SU-DHL-6 (cell line): ENCODE results near the gene COMT.

Source experiments
- H2AFZ ChIP-seq: fragments of 200-600 bp; sonication (generic); 2 replicates; pipeline ENCODE4 v1.6.1; 2014; ENCODE audit warnings: low read depth, mild to moderate bottlenecking, moderate library complexity, mixed read lengths, antibody characterized with exemption, low read length; ENCODE audit not compliant: severe bottlenecking
- H3F3A ChIP-seq: fragments of 200-600 bp; shearing (Covaris generic); 2 replicates; pipeline ENCODE4 v1.6.0; 2016; ENCODE audit warnings: antibody characterized with exemption, mild to moderate bottlenecking; ENCODE audit not compliant: insufficient read depth
- H3K27ac ChIP-seq: fragments of 200-600 bp; sonication (generic); 2 replicates; pipeline ENCODE4 v1.5.1; 2016; ENCODE audit warnings: low read depth, mild to moderate bottlenecking, low read length, moderate library complexity, mixed read lengths
- H3K27me3 ChIP-seq: fragments of 200-600 bp; sonication (generic), shearing (Covaris generic); 2 replicates; pipeline ENCODE4 v1.6.0; 2014; ENCODE audit warnings: mild to moderate bottlenecking, low read length
- H3K36me3 ChIP-seq: fragments of 200-600 bp; sonication (generic); 2 replicates; pipeline ENCODE4 v1.6.1; 2014; ENCODE audit warnings: mild to moderate bottlenecking, low read length, mixed read lengths
- H3K4me2 ChIP-seq: fragments of 300-600, 200-600 bp; shearing (Covaris generic), sonication (generic); 2 replicates; pipeline ENCODE4 v1.6.0; 2014; ENCODE audit warnings: low read length, low read depth, mild to moderate bottlenecking; ENCODE audit not compliant: poor library complexity, severe bottlenecking
- H3K4me3 ChIP-seq: fragments of 200-600 bp; sonication (generic); 2 replicates; pipeline ENCODE4 v1.5.1; 2014; ENCODE audit warnings: antibody characterized with exemption, low read length, mild to moderate bottlenecking, mixed read lengths; ENCODE audit not compliant: insufficient read depth, poor library complexity, severe bottlenecking
- H3K79me2 ChIP-seq: fragments of 200-600 bp; sonication (generic); 2 replicates; pipeline ENCODE4 v1.6.1; 2014; ENCODE audit warnings: mild to moderate bottlenecking, low read length, moderate library complexity; ENCODE audit not compliant: insufficient read depth
- H3K9ac ChIP-seq: fragments of 200-600 bp; sonication (generic); 2 replicates; pipeline ENCODE4 v1.7.0; 2014; ENCODE audit warnings: mild to moderate bottlenecking, low read length
- H3K9me2 ChIP-seq: fragments of 200-600 bp; sonication (generic); replicated peaks from 2 replicates; pipeline ENCODE4 v1.6.1; 2014; ENCODE audit warnings: low read length; ENCODE audit not compliant: insufficient read depth
- H3K9me3 ChIP-seq: fragments of 200-600 bp; sonication (generic); 2 replicates; pipeline ENCODE4 v1.6.1; 2014; ENCODE audit warnings: low read length, mixed read lengths; ENCODE audit not compliant: insufficient read depth
- H4K20me1 ChIP-seq: fragments of 200-600 bp; sonication (generic); 2 replicates; pipeline ENCODE4 v1.6.1; 2014; ENCODE audit warnings: low read depth, mild to moderate bottlenecking, antibody characterized with exemption, low read length, moderate library complexity, mixed read lengths
- EZH2phosphoT487 ChIP-seq: fragments of 200-600 bp; sonication (generic), shearing (Covaris generic); conservative IDR thresholded peaks from 2 replicates; pipeline ENCODE4 v1.6.1; 2018; ENCODE audit warnings: mild to moderate bottlenecking, antibody characterized with exemption, low read length, moderate library complexity, mixed read lengths
- TF ChIP-seq, protein P1 (sequence below): fragments of 200-600 bp; sonication (generic); IDR thresholded peaks from one replicate; pipeline ENCODE4 v1.5.1; 2017; ENCODE audit warnings: antibody characterized with exemption, mild to moderate bottlenecking, low read length, moderate library complexity; ENCODE audit not compliant: insufficient read depth, poor library complexity, severe bottlenecking

Gene COMT

DNA sequence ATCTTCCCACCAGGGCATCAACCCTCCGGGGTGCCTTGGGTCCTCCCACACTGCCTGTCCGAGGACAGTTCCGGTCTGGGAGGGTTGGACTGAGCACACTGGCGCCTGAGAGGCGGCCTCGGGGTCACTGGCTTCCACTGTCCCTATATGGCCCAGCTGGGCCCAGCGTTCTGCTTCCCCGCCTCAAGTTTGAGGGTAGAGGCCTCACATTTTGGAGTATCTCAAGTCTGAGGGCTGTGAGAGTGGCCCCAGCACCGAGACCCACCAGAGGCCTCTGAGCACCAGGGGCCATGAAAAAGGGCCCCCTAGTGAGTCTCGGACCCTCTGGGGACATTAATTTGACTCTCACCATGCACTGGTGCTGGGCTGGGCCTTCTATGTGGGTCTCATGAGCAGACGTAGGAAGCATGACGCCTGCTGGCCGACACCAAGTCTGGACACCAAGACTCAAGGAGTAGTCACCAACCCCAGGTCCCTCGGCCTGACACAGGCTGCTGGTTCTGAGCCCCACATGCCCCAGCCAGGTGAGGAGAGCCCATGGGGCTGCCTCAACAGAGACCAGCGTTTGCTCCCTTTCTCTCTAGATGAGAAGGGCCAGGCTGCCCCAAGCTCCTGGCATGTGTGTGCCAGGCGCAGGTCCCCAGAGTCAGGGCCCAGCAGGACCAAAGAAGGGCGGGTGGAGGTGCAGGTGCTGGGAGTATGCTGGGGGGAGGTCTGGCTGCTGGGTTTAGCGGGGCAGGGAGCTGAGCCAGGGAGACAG lies 47.6 kb downstream of the COMT start:
- no peaks in the 10 kb centered on the region for H4K20me1 ChIP-seq
- H3K9me2 ChIP-seq, result no peaks in the 10 kb centered on the region
- no peak overlapping the region for H3K9ac ChIP-seq
- H3K9me3 ChIP-seq, result no peaks in the 10 kb centered on the region
- no peak for TF ChIP-seq EZH2phosphoT487
- TF ChIP-seq, protein P1, sequence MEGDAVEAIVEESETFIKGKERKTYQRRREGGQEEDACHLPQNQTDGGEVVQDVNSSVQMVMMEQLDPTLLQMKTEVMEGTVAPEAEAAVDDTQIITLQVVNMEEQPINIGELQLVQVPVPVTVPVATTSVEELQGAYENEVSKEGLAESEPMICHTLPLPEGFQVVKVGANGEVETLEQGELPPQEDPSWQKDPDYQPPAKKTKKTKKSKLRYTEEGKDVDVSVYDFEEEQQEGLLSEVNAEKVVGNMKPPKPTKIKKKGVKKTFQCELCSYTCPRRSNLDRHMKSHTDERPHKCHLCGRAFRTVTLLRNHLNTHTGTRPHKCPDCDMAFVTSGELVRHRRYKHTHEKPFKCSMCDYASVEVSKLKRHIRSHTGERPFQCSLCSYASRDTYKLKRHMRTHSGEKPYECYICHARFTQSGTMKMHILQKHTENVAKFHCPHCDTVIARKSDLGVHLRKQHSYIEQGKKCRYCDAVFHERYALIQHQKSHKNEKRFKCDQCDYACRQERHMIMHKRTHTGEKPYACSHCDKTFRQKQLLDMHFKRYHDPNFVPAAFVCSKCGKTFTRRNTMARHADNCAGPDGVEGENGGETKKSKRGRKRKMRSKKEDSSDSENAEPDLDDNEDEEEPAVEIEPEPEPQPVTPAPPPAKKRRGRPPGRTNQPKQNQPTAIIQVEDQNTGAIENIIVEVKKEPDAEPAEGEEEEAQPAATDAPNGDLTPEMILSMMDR, result no peak
- H3K4me2 ChIP-seq, result no peak overlapping the region
- H3K27ac ChIP-seq, result no peak overlapping the region
- H3F3A ChIP-seq, result no peaks in the 10 kb centered on the region
- H2AFZ ChIP-seq, result no peak overlapping the region
- H3K36me3 ChIP-seq, result no peaks in the 10 kb centered on the region
- H3K79me2 ChIP-seq, result no peaks in the 10 kb centered on the region
- no peak overlapping the region for H3K4me3 ChIP-seq
- no peaks in the 10 kb centered on the region for H3K27me3 ChIP-seq

DNA sequence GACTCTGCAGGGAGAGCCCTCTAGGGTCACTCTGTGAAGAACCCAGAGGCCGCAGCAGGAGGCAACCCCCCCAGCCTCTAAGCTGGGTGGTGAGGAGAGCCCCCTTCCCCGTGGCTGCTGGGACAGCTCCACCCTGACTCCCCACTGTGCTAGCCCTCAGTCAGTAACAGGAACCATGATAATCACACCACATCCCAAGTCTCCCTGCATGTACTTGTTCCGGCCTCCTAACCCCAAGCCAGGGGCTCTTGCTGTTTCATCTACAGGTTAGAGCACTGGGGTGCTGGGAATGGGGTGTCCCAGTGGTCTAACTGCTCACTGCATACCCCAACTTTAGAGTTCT lies 48.1 kb downstream of the COMT start:
- Histone ChIP-seq H3K4me3 (no peak overlapping the region), H3K36me3 (no peaks in the 10 kb centered on the region), H3K9me2 (no peaks in the 10 kb centered on the region), H3K79me2 (no peaks in the 10 kb centered on the region), H3K9ac (no peak overlapping the region), H3K4me2 (no peak overlapping the region), H2AFZ (no peak overlapping the region), H3K9me3 (no peaks in the 10 kb centered on the region), H3K27ac (no peak overlapping the region), H3K27me3 (no peaks in the 10 kb centered on the region), H4K20me1 (no peaks in the 10 kb centered on the region), H3F3A (no peaks in the 10 kb centered on the region)
- no peak for TF ChIP-seq EZH2phosphoT487
- TF ChIP-seq, protein P1, result no peak

DNA sequence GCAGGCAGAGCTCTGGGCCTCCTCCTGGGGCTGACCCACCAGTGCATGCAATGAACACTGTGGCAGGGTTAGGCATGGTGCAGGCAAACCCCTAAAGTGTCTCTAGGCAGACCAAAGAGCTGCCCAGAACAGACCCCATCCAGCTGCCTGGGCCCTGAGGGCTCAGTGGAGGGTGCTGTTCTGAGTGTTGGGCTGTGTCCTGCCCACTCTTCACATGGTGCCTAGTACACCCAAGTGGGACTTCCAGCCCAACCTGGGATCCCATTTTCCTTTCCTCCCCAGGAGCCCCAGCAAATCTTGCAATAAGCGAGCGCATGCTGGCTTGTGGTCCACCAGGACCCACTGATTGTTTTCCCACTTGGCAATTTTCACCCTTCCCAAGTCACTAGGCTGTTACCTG lies 48.6 kb downstream of the COMT start:
- H3K27me3 ChIP-seq, result no peaks in the 10 kb centered on the region
- TF ChIP-seq, protein P1, result no peak
- no peak for TF ChIP-seq EZH2phosphoT487
- no peak overlapping the region for H3K4me3 ChIP-seq
- H3K9ac ChIP-seq, result no peak overlapping the region
- no peaks in the 10 kb centered on the region for H3K9me3 ChIP-seq
- no peak overlapping the region for H3K4me2 ChIP-seq
- H3F3A ChIP-seq, result no peaks in the 10 kb centered on the region
- H2AFZ ChIP-seq, result no peak overlapping the region
- no peaks in the 10 kb centered on the region for H3K36me3 ChIP-seq
- no peaks in the 10 kb centered on the region for H3K9me2 ChIP-seq
- H4K20me1 ChIP-seq, result no peaks in the 10 kb centered on the region
- H3K79me2 ChIP-seq, result no peaks in the 10 kb centered on the region
- H3K27ac ChIP-seq, result no peak overlapping the region
